ENCODE data around the gene ZC3H7B. TPM values are rescaled to one million over a fixed set of nuclear protein-coding genes. Genes with fewer than 3 reads are reported as not detected.

ZC3H7B gene
- total and polyA plus RNA-seq, 11 donors, result 29.7 to 50.4 (median 37.1) TPM

- no peaks in the 10 kb centered on the region for H3K27me3 ChIP-seq
- WGBS, 4 donors, result 93 to 99% (median 96%) methylated on average over 8 to 18 of the region's 18 CpGs
- no peak for ATAC-seq
- peaks cover 0 to 11% (median under 1%) of the 10 kb centered on the region in 12 donors for H3K4me1 ChIP-seq
- no peak overlapping the region for H3K4me3 ChIP-seq
- H3K36me3 ChIP-seq, result peaks cover 0 to 78% (median 61%) of the 10 kb centered on the region in 9 donors
- intact Hi-C loops (cut with DNase I), result no loop called here
- TF ChIP-seq CTCF (IDR thresholded peaks at IDR 0.05) (no peak), POLR2A (IDR thresholded peaks at IDR 0.05) (no peak)
- no peak overlapping the region for H3K27ac ChIP-seq
- DNase-seq, result no peak
- H3K9me3 ChIP-seq, result no peaks in the 10 kb centered on the region
These were observed 38.5 kb downstream of the ZC3H7B start for GRCh38 chr22:41339823-41340222.

GRCh38 chr22:41340357-41340756 is 39.0 kb downstream of the ZC3H7B start:
- intact Hi-C loops (cut with DNase I), result no loop called here
- Histone ChIP-seq H3K4me1 (peaks cover 0 to 6% (median 0%) of the 10 kb centered on the region in 12 donors), H3K27ac (no peak overlapping the region), H3K4me3 (no peak overlapping the region), H3K36me3 (peaks cover 0 to 78% (median 65%) of the 10 kb centered on the region in 9 donors), H3K27me3 (no peaks in the 10 kb centered on the region), H3K9me3 (no peaks in the 10 kb centered on the region)
- TF ChIP-seq POLR2A (IDR thresholded peaks at IDR 0.05) (no peak), CTCF (IDR thresholded peaks at IDR 0.05) (no peak)
- WGBS, 4 donors, result 54 to 83% (median 61%) methylated on average over 1 to 11 of the region's 11 CpGs
- no peak for ATAC-seq
- DNase-seq, result peak in 1 of 5 donors; percentile 24

- TF ChIP-seq POLR2A (IDR thresholded peaks at IDR 0.05) (no peak), CTCF (IDR thresholded peaks at IDR 0.05) (no peak)
- H3K4me1 ChIP-seq, result peaks cover 0 to 4% (median 0%) of the 10 kb centered on the region in 12 donors
- H3K9me3 ChIP-seq, result no peaks in the 10 kb centered on the region
- intact Hi-C loops (cut with DNase I), result no loop called here
- no peaks in the 10 kb centered on the region for H3K27me3 ChIP-seq
- peaks cover 0 to 79% (median 71%) of the 10 kb centered on the region in 9 donors for H3K36me3 ChIP-seq
- DNase-seq (no peak), ATAC-seq (no peak)
- H3K27ac ChIP-seq, result no peak overlapping the region
- no peak overlapping the region for H3K4me3 ChIP-seq
- 91 to 97% (median 94%) methylated on average over 6 to 8 of the region's 8 CpGs for WGBS, 4 donors
These were observed 39.7 kb downstream of the ZC3H7B start for GRCh38 chr22:41341012-41341411.

GRCh38 chr22:41341990-41342389 is 40.7 kb downstream of the ZC3H7B start:
- DNase-seq (no peak), ATAC-seq (no peak)
- peaks cover 0 to 4% (median 0%) of the 10 kb centered on the region in 12 donors for H3K4me1 ChIP-seq
- no peak overlapping the region for H3K4me3 ChIP-seq
- no peak overlapping the region for H3K27ac ChIP-seq
- WGBS, 4 donors, result 83 to 96% (median 90%) methylated on average over 3 of the region's 3 CpGs
- H3K9me3 ChIP-seq, result no peaks in the 10 kb centered on the region
- intact Hi-C loops (cut with DNase I), result no loop called here
- H3K27me3 ChIP-seq, result no peaks in the 10 kb centered on the region
- H3K36me3 ChIP-seq, result peaks cover 2 to 89% (median 78%) of the 10 kb centered on the region in 9 donors
- TF ChIP-seq POLR2A (IDR thresholded peaks at IDR 0.05), result no peak
- no peak for TF ChIP-seq CTCF (IDR thresholded peaks at IDR 0.05)
